ENCODE measurements around the gene DCAF4.
"Not testable (repeated sequence)": the region's sequence is repeated elsewhere in the genome, so short reads cannot be mapped to it uniquely, and the experiment has no call there.

The DCAF4 gene

DNA sequence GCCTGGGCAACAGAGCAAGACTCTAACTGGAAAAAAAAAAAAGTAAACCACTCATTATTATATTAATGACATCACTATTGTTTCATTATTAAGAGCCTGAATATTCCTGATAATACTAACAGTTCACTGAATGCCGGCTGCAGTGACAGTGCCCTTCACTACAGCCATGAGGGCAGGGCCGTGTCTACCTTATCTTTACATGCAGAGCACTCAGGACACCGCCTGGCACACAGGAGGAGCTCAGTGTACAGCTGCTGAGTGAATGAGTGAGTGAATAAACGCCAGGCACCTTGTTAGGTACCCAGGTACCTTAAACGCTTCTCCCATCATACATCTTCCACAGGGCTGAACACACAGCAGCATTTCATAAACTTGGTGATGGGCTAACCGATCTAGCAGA lies 77.4 kb downstream of the DCAF4 start:
- Histone ChIP-seq H3K27me3 (replicated peaks; ENCODE audit: control insufficient read depth, insufficient read depth, low read length) (no peaks in the 10 kb centered on the region), H3K4me3 (replicated peaks; ENCODE audit: low read depth, low read length) (no peak overlapping the region), H3K36me3 (ENCODE audit: control insufficient read depth, insufficient read depth, low read length) (peaks cover 2% of the 10 kb centered on the region)
- TF ChIP-seq, protein P1, sequence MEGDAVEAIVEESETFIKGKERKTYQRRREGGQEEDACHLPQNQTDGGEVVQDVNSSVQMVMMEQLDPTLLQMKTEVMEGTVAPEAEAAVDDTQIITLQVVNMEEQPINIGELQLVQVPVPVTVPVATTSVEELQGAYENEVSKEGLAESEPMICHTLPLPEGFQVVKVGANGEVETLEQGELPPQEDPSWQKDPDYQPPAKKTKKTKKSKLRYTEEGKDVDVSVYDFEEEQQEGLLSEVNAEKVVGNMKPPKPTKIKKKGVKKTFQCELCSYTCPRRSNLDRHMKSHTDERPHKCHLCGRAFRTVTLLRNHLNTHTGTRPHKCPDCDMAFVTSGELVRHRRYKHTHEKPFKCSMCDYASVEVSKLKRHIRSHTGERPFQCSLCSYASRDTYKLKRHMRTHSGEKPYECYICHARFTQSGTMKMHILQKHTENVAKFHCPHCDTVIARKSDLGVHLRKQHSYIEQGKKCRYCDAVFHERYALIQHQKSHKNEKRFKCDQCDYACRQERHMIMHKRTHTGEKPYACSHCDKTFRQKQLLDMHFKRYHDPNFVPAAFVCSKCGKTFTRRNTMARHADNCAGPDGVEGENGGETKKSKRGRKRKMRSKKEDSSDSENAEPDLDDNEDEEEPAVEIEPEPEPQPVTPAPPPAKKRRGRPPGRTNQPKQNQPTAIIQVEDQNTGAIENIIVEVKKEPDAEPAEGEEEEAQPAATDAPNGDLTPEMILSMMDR (IDR thresholded peaks at IDR 0.05; ENCODE audit: insufficient read depth, low read length, poor library complexity, severe bottlenecking) = no peak
- no peak for DNase-seq (ENCODE audit: extremely low read depth, insufficient read length)

DNA sequence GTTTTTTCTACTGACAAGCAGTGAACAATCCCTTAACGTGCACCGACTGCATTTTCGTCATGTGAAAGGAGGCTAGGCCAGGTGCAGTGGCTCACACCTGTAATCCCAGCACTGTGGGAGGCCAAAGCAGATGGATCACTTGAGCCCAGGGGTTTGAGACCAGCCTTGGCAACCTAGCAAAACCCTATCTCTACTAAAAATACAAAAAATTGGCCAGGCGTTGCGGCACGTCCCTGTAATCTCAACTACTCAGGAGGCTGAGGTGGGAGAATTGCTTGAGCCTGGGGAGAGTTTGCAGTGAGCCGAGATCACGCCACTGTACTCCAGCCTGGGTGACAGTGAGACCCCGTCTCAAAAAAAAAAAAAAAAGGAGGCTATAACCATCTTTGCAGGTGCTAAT lies 78.4 kb downstream of the DCAF4 start:
- H3K27me3 ChIP-seq (replicated peaks; ENCODE audit: control insufficient read depth, insufficient read depth, low read length); H3K36me3 ChIP-seq (ENCODE audit: control insufficient read depth, insufficient read depth, low read length); DNase-seq (ENCODE audit: extremely low read depth, insufficient read length); H3K4me3 ChIP-seq (replicated peaks; ENCODE audit: low read depth, low read length): not testable (repeated sequence)

DNA sequence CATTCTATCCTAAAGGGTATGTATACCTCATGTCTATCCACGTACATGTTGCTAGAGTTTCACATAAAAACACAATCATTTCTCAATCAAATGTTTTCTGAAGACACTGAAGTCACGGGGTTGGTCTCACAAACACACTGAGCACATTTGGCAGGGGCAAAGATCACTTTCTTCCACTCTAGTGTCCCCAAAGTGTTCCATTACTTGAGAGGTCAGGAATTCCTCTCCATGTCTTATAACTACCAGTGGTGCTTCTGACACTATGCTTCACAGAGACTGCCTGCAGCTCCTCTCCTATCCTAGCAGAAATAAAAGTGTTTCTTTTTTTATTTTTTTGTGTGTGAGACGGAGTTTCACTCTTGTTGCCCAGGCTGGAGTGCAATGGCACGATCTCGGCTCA lies 81.6 kb downstream of the DCAF4 start:
- TF ChIP-seq, protein P1 (IDR thresholded peaks at IDR 0.05; ENCODE audit: insufficient read depth, low read length, poor library complexity, severe bottlenecking) = no peak
- Histone ChIP-seq H3K36me3 (ENCODE audit: control insufficient read depth, insufficient read depth, low read length) (peaks cover 2% of the 10 kb centered on the region; the same call in 1 of the 2 replicates), H3K4me3 (replicated peaks; ENCODE audit: low read depth, low read length) (no peak overlapping the region), H3K27me3 (replicated peaks; ENCODE audit: control insufficient read depth, insufficient read depth, low read length) (no peaks in the 10 kb centered on the region)
- DNase-seq (ENCODE audit: extremely low read depth, insufficient read length) = no peak

DNA sequence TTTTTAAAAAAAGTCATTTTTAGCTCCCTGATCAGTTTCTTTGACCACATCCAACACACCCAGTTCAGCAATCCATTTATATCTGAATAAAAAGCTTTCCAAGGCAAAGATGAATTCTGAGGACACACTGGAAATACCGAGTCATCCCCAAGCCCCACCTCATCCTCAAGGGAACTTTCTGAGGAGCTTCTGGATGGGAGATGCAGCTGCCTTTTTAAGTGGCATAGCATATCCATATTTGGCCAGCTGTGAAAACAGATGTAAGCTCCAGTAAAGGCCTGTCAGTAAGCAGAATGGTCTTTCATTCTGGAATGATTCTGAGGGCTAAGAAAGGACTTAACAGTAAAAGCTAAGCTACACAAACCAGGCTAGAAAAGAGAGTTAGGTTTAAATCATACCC lies 82.2 kb downstream of the DCAF4 start:
- H3K4me3 ChIP-seq (replicated peaks; ENCODE audit: low read depth, low read length) = no peak overlapping the region
- TF ChIP-seq, protein P1 (IDR thresholded peaks at IDR 0.05; ENCODE audit: insufficient read depth, low read length, poor library complexity, severe bottlenecking) = no peak
- peaks cover 2% of the 10 kb centered on the region; the same call in 1 of the 2 replicates for H3K36me3 ChIP-seq (ENCODE audit: control insufficient read depth, insufficient read depth, low read length)
- DNase-seq (ENCODE audit: extremely low read depth, insufficient read length) = no peak
- no peaks in the 10 kb centered on the region for H3K27me3 ChIP-seq (replicated peaks; ENCODE audit: control insufficient read depth, insufficient read depth, low read length)

Measured in GM06990 (cell line).